NCI-H2029 treated with DMSO at 0.1 percent for 48 hours (cell line): ENCODE results near the gene SH2D3A.
"Not testable (repeated sequence)": the region's sequence is repeated elsewhere in the genome, so short reads cannot be mapped to it uniquely, and the experiment has no call there.

Experiments
- DNase-seq: peaks from one replicate; lab custom pipeline; 2025; lab: John Stamatoyannopoulos, UW

The SH2D3A gene

DNA sequence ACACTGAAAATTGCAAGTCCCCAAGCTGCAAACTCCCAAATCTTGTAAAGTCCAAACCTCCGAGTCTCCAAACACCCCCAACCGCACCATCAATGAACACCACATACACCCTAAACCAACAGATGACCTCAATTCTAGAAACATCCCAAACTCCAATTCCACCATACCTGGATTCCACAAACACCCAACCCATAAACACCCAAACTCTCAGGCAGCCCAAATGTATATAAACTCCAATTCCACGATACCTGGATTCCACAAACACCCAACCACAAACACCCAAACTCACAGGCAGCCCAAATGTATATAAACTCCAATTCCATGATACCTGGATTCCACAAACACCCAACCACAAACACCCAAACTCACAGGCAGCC lies 47.3 kb downstream of the SH2D3A start:
- no peak for DNase-seq

DNA sequence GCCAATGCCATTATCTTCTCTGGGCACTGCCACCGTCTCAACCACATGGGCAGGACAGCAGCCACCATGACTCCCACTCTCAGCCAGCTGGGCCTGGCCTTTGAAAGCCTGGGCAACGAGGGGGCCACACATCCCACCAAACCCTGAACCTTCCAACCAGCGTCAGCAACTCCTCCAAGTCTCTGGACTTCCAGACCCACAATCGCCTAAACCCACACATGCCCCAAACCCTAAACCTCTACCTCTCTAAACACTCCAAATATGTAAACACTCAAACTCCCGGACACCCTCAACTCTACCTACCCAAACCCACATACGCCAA lies 47.7 kb downstream of the SH2D3A start:
- DNase-seq, result no peak

DNA sequence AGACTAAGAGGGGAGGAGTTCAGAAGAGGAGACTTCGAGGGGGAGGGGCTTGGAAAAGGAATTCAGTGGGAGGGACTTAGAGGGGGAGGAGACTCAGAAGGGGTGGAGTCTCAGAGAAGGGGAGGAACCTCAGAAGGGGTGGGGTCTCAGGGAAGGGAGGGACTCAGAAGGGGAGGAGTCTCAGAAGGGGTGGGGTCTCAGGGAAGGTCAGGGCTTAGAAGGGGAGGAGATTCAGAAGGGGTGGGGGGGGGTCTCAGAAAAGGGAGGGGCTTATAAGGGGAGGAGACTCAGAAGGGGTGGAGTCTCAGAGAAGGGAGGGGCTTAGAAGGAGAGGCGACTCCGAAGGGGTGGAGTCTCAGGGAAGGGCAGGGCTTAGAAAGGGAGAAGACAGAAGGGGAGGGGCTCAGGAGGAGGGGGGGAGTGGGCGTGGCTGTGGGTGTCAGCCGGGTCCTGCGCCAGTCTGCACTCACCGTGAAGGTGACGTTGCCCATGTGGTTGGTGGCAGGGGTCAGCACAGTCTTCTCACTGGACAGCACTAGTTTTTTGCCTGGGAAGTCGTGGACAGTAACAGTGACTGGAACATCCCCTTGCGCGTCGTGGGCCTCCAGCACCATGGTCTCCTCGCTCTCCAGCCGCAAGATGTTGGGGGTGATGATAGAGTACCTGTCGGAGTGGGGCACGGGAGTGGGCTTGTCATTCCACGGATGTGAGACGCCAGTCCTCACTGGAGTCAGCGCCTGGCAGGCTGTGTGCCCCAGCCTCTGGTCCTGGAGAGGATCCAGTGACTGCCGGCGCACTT lies 48.3 kb downstream of the SH2D3A start:
- no peak for DNase-seq

DNA sequence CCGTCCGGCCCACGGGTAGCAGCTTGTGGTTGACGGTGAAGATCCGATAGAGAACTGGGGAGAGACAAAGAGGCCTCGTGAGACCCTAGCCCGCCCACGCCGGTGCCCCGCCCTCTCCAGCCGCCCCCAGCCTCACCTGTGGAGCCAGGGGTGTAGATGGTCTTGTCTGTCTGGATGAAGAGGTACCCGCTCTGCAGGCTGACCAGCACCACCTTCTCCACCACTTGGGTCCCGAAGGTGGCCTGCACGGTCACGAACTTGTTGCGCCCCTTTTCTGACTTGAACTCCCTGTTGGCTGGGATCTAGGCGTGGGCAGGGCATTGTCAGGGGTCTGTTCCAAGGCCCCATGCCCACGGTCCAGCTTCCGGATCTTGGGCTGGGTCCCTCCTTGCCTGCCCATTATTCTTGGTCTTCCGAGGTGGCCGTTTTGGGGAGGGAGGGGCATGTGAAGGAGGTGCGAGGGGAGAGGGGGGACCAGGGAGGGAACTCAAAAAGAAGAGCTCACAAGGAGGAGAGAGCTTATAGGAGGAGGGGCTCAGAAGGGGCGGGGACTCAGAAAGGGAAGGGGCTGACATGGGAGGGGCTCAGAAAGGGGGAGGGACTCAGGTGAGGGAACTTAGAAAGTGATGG lies 49.0 kb downstream of the SH2D3A start:
- DNase-seq, result no peak

GRCh38 chr19:6717441-6717971 lies 49.7 kb downstream of the SH2D3A start:
- DNase-seq, result no peak

DNA sequence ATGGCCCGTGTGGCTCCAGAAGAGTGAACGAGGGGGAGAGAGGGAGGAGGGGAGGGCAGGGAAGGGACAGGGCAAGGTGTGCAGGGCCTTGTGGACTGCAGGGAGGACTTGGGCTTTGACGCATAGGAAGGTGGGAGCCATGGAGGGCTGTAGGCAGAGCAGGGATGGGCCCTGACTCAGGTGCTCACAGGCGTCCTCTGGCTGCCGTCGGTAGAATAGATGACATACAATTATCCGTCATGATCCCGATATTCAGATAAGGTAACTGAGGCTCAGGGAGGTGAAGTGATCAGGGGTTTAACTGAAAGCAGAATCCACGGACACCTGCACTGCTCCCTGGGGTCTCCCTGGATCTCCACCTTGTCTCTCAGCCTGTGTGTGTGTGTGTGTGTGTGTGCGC lies 50.2 kb downstream of the SH2D3A start:
- DNase-seq, result no peak

GRCh38 chr19:6716610-6716970 lies 50.6 kb downstream of the SH2D3A start:
- DNase-seq, result no peak

DNA sequence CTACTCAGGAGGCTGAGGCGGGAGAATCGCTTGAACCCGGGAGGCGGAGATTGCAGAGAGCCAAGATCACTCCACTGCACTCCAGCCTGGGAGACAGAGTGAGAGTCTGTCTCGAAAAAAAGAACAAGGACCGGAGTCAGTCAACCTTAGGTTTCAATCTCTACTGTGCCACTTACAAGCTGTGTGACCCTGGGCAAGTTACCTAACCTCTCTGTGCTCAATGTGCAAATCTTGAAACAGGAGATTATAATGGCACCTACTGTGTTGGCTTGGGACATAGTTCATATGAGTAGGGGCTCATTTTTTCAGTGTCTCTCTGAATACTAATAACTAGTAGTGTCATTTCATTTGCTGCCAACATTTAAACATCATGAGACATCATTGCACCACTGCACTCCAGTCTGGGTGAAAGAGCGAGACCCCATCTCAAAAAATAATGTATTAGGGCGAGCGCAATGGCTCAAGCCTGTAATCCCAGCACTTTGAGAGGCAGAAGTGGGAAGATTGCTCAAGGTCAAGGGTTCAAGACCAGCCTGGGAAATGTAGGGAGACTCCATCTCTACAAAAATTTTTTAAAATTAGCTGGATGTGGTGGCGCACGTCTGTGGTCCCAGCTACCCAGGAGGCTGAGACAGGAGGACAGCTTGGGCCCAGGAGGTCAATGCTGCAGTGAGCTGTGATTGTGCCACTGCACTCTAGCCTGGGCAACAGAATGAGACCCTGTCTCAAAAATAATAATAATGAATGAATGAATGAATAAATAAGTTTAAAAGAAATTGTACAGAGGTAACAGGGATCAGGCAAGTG lies 52.3 kb downstream of the SH2D3A start:
- DNase-seq, result no peak

DNA sequence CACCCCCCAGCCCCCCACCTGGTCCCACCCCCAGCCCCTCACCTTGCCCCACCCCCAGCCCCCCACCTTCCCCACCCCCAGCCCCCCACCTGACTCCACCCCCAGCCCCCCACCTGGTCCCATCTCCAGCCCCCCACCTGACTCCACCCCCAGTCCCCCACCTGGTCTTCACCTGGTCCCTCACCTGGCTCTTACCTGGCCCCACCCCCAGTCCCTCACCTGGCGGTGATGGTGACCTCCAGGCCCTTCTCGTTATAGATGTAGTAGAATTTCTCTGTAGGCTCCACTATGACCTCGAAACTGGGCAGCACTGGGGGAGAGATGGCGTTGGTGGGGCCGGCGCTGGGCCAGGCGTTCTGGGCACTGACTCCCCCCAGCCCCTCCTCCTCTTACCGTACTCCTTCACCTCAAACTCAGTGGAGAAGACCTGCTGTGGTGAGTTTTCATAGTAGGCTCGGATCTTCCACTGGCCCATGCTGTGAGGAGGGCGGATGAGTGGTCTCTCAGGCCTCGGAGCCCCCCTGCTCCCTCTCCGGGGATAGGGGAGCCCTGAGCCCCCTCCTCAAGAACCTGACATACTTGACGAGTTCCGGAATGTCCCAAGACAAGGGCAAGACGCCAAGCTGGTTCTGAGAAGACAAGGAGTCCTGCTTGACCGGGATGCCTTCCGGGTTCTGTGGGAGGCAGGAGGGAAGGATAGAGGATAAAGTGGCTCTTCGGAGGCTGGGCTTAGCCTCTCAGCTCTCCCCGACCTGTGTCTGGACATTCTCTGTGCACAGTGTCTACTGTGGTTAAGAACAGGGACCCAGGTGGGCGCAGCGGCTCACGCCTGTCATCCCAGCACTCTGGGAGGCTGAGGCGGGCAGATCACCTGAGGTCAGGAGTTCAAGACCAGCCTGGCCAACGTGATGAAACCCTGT lies 53.2 kb downstream of the SH2D3A start:
- no peak for DNase-seq

- DNase-seq, result no peak
Observed at GRCh38 chr19:6712692-6713670, 54.3 kb downstream of the SH2D3A start.

- DNase-seq, result no peak
Observed at GRCh38 chr19:6712231-6712630, 55.0 kb downstream of the SH2D3A start.

- no peak for DNase-seq
Observed at GRCh38 chr19:6711605-6712004, 55.6 kb downstream of the SH2D3A start.

DNA sequence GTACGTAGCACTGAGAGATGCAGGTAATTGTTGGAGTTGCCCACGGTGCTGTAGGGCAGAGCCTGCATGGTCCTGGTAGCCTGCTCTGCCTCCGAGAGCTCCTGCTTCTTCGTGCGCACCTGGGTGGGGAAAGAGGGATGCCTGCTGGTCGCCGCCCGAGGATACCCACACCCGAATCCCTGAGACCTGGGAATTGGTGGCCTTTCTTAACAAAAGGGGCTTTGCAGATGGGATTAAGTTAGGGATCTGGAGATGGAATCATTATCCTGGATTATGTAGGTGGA lies 56.2 kb downstream of the SH2D3A start:
- no peak for DNase-seq

DNA sequence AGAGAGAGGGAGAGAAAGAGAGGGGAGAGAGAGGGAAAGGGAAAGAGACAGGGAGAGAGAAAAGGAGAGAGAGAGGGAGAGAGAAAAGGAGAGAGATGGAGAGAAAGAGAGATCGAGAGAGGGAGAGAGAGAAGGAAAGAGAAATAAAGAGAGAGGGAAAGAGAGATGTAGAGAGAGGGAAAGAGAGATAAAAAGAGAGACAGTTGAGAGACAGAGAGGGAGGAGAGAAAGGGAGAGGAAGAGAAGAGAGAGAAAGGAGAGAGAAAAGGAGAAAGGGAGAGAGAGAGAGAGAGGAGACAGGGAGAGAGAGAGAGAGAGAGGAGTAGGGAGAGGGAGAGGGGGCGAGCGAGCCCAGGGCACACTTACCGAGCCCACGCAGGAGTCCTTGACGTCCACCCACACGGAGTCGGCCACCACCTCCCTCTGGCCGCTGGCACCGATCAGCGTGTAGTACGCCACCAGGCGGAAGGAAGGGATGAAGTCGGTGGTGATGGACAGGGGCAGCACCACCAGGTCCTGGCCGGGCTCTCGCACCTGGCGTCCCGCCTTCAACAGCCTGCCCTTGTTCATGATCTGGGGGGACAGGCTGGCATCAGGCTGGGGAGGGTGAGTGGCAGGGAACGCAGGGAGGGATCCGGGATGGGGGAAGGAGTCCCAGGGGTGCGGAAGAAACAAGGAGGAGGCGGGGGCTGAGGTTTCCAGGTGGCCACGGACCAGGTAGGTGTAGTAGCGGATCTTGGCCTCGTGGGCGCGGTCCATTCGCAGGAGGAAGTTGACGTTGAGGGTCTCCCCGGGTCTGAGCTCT lies 56.8 kb downstream of the SH2D3A start:
- no peak for DNase-seq

DNA sequence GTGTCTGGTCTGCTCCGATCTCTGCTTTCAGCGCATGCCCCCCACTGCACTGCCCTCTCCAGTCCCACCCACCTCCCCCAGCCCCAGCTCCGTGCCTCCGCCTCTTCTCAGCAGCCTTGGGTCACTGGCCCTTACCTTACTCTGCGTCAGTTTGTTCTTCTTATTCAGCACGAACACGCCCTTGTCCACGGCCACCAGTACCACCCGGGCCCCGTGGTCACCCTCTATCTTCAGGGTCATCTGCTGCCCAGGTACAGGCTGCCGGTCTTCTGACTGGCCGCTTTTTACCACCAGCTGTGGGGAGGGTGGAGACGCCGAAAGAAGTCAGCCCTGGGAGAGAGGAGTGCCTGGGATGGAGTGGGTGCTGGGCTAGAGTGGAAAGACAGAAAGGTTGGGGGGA lies 57.7 kb downstream of the SH2D3A start:
- no peak for DNase-seq

GRCh38 chr19:6708913-6709312 lies 58.3 kb downstream of the SH2D3A start:
- DNase-seq, result not testable (repeated sequence)

GRCh38 chr19:6708346-6708745 lies 58.9 kb downstream of the SH2D3A start:
- no peak for DNase-seq

GRCh38 chr19:6707658-6708018 lies 59.6 kb downstream of the SH2D3A start:
- DNase-seq, result no peak

DNA sequence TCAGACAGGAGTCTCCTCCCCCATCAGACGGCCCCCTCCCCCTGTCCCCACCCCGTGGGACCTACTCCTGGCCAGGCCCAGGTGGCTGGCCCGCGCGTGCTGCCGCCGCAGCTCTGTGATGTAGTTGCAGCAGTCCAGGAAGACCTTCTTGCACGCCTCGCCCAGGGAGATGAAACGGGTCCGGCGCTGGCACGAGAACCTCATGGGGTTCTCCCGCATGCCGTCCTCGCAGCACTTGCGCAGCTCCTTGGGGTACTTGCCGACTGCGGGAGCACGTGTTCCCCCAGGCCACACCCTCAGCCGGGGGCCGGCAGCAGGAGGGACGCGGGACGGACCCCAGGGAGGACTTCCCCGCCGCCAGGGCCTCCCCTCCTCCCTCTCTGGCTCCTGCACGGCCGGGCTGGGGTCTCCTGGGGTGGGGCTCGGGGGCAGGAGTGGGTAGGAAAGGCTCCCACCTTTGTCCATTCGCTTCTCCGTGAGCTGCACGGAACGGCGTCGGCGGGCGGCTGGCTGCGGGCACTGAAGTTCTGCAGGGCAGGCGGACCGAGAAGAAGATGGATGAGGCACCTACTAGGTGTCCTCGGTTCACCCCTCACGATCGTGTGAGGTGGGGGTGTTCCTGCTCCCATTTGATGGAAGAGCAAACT lies 60.1 kb downstream of the SH2D3A start:
- no peak for DNase-seq

GRCh38 chr19:6706633-6706958 lies 60.6 kb downstream of the SH2D3A start:
- no peak for DNase-seq
